ENCODE results near the gene DENND2D.
"Not testable (repeated sequence)": the region's sequence is repeated elsewhere in the genome, so short reads cannot be mapped to it uniquely, and the experiment has no call there.

The DENND2D gene

GRCh38 chr1:111221633-111222291 lies 21.3 kb upstream of the DENND2D start:
- DNase-seq (ENCODE audit: low read depth in 3 of 3) = peak in 1 of 3 donors; percentile 39

- DNase-seq (ENCODE audit: low read depth in 3 of 3) = no peak
Observed at GRCh38 chr1:111221276-111221632, 20.8 kb upstream of the DENND2D start.

- no peak for DNase-seq (ENCODE audit: low read depth in 3 of 3)
Observed at GRCh38 chr1:111220302-111220890, 19.9 kb upstream of the DENND2D start.

GRCh38 chr1:111219557-111220286 lies 19.3 kb upstream of the DENND2D start:
- peak in 1 of 3 donors; percentile 52 for DNase-seq (ENCODE audit: low read depth in 3 of 3)

- DNase-seq (ENCODE audit: low read depth in 3 of 3) = no peak
Observed at GRCh38 chr1:111218701-111219556, 18.5 kb upstream of the DENND2D start.

GRCh38 chr1:111217183-111217910 lies 16.9 kb upstream of the DENND2D start:
- no peak for DNase-seq (ENCODE audit: low read depth in 3 of 3)

GRCh38 chr1:111216751-111217150 lies 16.3 kb upstream of the DENND2D start:
- DNase-seq (ENCODE audit: low read depth in 3 of 3) = no peak

- DNase-seq (ENCODE audit: low read depth in 3 of 3) = not testable (repeated sequence)
Observed at GRCh38 chr1:111215285-111215684, 14.8 kb upstream of the DENND2D start.

- peak in 1 of 3 donors; percentile 50 for DNase-seq (ENCODE audit: low read depth in 3 of 3)
Observed at GRCh38 chr1:111214884-111215283, 14.4 kb upstream of the DENND2D start.

GRCh38 chr1:111214074-111214801 lies 13.8 kb upstream of the DENND2D start:
- DNase-seq (ENCODE audit: low read depth in 3 of 3) = no peak

GRCh38 chr1:111213412-111213811 lies 13.0 kb upstream of the DENND2D start:
- DNase-seq (ENCODE audit: low read depth in 3 of 3) = no peak

- DNase-seq (ENCODE audit: low read depth in 3 of 3) = no peak
Observed at GRCh38 chr1:111212634-111213335, 12.3 kb upstream of the DENND2D start.

- no peak for DNase-seq (ENCODE audit: low read depth in 3 of 3)
Observed at GRCh38 chr1:111211921-111212320, 11.5 kb upstream of the DENND2D start.

GRCh38 chr1:111209622-111210021 lies 9.2 kb upstream of the DENND2D start:
- DNase-seq (ENCODE audit: low read depth in 3 of 3) = no peak

- DNase-seq (ENCODE audit: low read depth in 3 of 3) = no peak
Observed at GRCh38 chr1:111208921-111209320, 8.5 kb upstream of the DENND2D start.

GRCh38 chr1:111205714-111206050 lies 5.2 kb upstream of the DENND2D start:
- no peak for DNase-seq (ENCODE audit: low read depth in 3 of 3)

- DNase-seq (ENCODE audit: low read depth in 3 of 3) = no peak
Observed at GRCh38 chr1:111204983-111205713, 4.7 kb upstream of the DENND2D start.

GRCh38 chr1:111204201-111204982 lies 3.9 kb upstream of the DENND2D start:
- peak in 2 of 3 donors; percentile 41 to 44 for DNase-seq (ENCODE audit: low read depth in 3 of 3)

Data from stimulated activated CD4-positive, alpha-beta T cell treated with anti-CD3 and anti-CD28 coated beads, TNF-alpha, amount 100 ng/mL, for 48 hours (primary cell).